ENCODE measurements around the gene ELMO1. TPM values are rescaled to one million over a fixed set of nuclear protein-coding genes. Genes with fewer than 3 reads are reported as not detected.
A peak's percentile ranks its signal among the peaks of the same experiment; 100 is the strongest.

The ELMO1 gene
- total RNA-seq, 1 donor from 2014 or later: 53.8 TPM

- intact Hi-C loops (cut with DNase I): no loop called here
- DNase-seq: no peak
- H3K9me3 ChIP-seq: no peaks in the 10 kb centered on the region
- ATAC-seq: no peak
- H3K4me1 ChIP-seq: peaks cover 3% of the 10 kb centered on the region
- H3K36me3 ChIP-seq: peaks cover 17% of the 10 kb centered on the region
- no peak overlapping the region for H3K27ac ChIP-seq
- no peaks in the 10 kb centered on the region for H3K27me3 ChIP-seq
- TF ChIP-seq CTCF (IDR thresholded peaks at IDR 0.05): no peak
- H3K4me3 ChIP-seq: no peak overlapping the region
Measured at GRCh38 chr7:36896418-36896817, 552.2 kb downstream of the ELMO1 start.

GRCh38 chr7:36895192-36895591 is 553.5 kb downstream of the ELMO1 start:
- Histone ChIP-seq H3K36me3 (peaks cover 17% of the 10 kb centered on the region), H3K9me3 (no peaks in the 10 kb centered on the region), H3K4me1 (peaks cover 3% of the 10 kb centered on the region), H3K27ac (no peak overlapping the region), H3K27me3 (no peaks in the 10 kb centered on the region), H3K4me3 (no peak overlapping the region)
- DNase-seq (no peak), ATAC-seq (no peak)
- intact Hi-C loops (cut with DNase I): no loop called here
- no peak for TF ChIP-seq CTCF (IDR thresholded peaks at IDR 0.05)

- Histone ChIP-seq H3K4me3 (no peak overlapping the region), H3K4me1 (peaks cover 3% of the 10 kb centered on the region), H3K27ac (no peak overlapping the region), H3K9me3 (no peaks in the 10 kb centered on the region), H3K27me3 (no peaks in the 10 kb centered on the region), H3K36me3 (peaks cover 17% of the 10 kb centered on the region)
- no peak for TF ChIP-seq CTCF (IDR thresholded peaks at IDR 0.05)
- intact Hi-C loops (cut with DNase I): no loop called here
- peak; percentile 84 for ATAC-seq
- DNase-seq: no peak
Measured at GRCh38 chr7:36894190-36894589, 554.5 kb downstream of the ELMO1 start.

GRCh38 chr7:36889182-36889581 is 559.5 kb downstream of the ELMO1 start:
- Histone ChIP-seq H3K4me3 (no peak overlapping the region), H3K36me3 (peaks cover 20% of the 10 kb centered on the region), H3K9me3 (no peaks in the 10 kb centered on the region), H3K4me1 (peaks cover 3% of the 10 kb centered on the region), H3K27me3 (no peaks in the 10 kb centered on the region), H3K27ac (no peak overlapping the region)
- ATAC-seq (no peak), DNase-seq (no peak)
- intact Hi-C loops (cut with DNase I): no loop called here
- TF ChIP-seq CTCF (IDR thresholded peaks at IDR 0.05): no peak

GRCh38 chr7:36887969-36888368 is 560.7 kb downstream of the ELMO1 start:
- Histone ChIP-seq H3K4me1 (no peaks in the 10 kb centered on the region), H3K27ac (no peak overlapping the region), H3K4me3 (no peak overlapping the region), H3K9me3 (no peaks in the 10 kb centered on the region), H3K27me3 (no peaks in the 10 kb centered on the region), H3K36me3 (peaks cover 24% of the 10 kb centered on the region)
- no peak for DNase-seq
- intact Hi-C loops (cut with DNase I): no loop called here
- no peak for TF ChIP-seq CTCF (IDR thresholded peaks at IDR 0.05)
- no peak for ATAC-seq

GRCh38 chr7:36887233-36887632 is 561.4 kb downstream of the ELMO1 start:
- H3K9me3 ChIP-seq: no peaks in the 10 kb centered on the region
- no peak overlapping the region for H3K4me3 ChIP-seq
- no peak for ATAC-seq
- intact Hi-C loops (cut with DNase I): no loop called here
- DNase-seq: no peak
- H3K27me3 ChIP-seq: no peaks in the 10 kb centered on the region
- TF ChIP-seq CTCF (IDR thresholded peaks at IDR 0.05): no peak
- no peak overlapping the region for H3K27ac ChIP-seq
- H3K4me1 ChIP-seq: no peaks in the 10 kb centered on the region
- H3K36me3 ChIP-seq: peaks cover 20% of the 10 kb centered on the region
